Subcutaneous abdominal adipose tissue (tissue), 5 donors: Measurements from ENCODE around the gene ZNF410.
"Not testable (repeated sequence)": the region's sequence is repeated elsewhere in the genome, so short reads cannot be mapped to it uniquely, and the experiment has no call there.

Source experiments
- H3K27ac ChIP-seq: one replicate; pipeline ENCODE4 v1.7.0; 2013; ENCODE audit warnings: low read depth, mild to moderate bottlenecking, inconsistent platforms, low read length, moderate library complexity
- H3K27me3 ChIP-seq, 5 donors: one replicate each; pipeline ENCODE4 v1.7.0; 2013; ENCODE audit warnings: low read length in 5 of 5, inconsistent platforms in 1 of 5; ENCODE audit not compliant: control insufficient read depth in 5 of 5, insufficient read depth in 4 of 5
- H3K36me3 ChIP-seq, 5 donors: one replicate each; pipeline ENCODE4 v1.7.0; 2013; ENCODE audit warnings: low read length in 5 of 5; ENCODE audit not compliant: control insufficient read depth in 5 of 5, insufficient read depth in 5 of 5
- H3K4me1 ChIP-seq, 5 donors: one replicate each; pipeline ENCODE4 v1.7.0; 2013; ENCODE audit warnings: low read length in 5 of 5, mild to moderate bottlenecking in 3 of 5, moderate library complexity in 1 of 5; ENCODE audit not compliant: control insufficient read depth in 5 of 5, insufficient read depth in 5 of 5
- H3K4me3 ChIP-seq, 5 donors: one replicate each; pipeline ENCODE4 v1.7.0; 2013; ENCODE audit warnings: low read length in 5 of 5, low read depth in 1 of 5
- H3K9ac ChIP-seq, 5 donors: one replicate each; pipeline ENCODE4 v1.7.0; 2013; ENCODE audit warnings: low read length in 5 of 5, mild to moderate bottlenecking in 4 of 5, moderate library complexity in 3 of 5
- H3K9me3 ChIP-seq, 5 donors: one replicate each; pipeline ENCODE4 v1.7.0; 2013; ENCODE audit warnings: low read length in 5 of 5; ENCODE audit not compliant: control insufficient read depth in 5 of 5
- donor health status: healthy.
- donor health status: healthy.
- donor health status: healthy.
- donor health status: healthy.
- donor health status: healthy.

Gene ZNF410, protein sequence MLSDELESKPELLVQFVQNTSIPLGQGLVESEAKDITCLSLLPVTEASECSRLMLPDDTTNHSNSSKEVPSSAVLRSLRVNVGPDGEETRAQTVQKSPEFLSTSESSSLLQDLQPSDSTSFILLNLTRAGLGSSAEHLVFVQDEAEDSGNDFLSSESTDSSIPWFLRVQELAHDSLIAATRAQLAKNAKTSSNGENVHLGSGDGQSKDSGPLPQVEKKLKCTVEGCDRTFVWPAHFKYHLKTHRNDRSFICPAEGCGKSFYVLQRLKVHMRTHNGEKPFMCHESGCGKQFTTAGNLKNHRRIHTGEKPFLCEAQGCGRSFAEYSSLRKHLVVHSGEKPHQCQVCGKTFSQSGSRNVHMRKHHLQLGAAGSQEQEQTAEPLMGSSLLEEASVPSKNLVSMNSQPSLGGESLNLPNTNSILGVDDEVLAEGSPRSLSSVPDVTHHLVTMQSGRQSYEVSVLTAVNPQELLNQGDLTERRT

DNA sequence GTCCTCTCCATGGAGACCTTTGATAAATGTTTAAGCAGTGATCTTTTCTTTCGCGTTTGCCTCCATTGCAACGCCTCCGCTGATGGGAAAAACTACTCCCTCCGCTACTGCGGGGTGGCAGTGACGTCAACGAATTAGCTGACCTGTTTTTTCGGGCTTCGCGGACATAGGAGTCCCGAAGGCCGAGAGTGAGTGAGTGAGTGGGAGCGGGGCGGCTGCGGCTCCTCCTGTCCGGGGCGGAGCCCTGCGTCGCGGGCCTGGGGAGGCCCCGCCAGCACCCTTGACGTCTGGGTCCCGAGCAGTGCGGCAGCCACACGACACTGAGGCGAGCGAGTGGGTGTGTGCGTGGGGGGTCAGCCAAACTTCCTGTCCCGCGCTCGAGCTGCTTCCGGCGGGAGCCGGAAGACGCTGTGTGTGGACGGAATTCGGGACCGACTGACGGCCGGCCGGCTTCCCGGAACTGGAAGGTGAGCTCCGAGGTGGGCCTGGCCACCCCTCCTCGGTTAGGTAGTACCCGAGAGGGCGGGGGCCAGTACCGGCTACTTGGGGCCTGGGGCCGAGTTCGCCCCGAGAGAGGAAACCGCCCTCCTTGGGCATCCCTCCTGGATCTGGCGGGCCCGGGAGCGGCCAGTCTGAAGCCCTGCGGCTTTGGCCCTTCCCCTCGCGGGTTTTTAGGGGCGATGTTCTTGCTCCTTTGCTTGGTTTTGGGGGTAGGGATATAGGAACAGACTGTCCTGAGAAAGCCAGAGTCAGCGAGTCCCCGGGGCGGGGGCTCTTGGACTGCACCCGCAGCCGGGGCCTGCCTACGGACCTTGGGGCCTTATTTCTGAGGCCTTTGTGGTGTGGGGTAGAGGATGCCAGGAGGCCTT lies at the start of gene ZNF410:
TSS of gene ZNF410 (plus strand) at position 411 of the 869 bp plus-strand sequence. CDS start 5,317 bp downstream, outside the sequence.
- Histone ChIP-seq H3K4me1 (peaks cover 0 to 32% (median 21%) of the 10 kb centered on the region in 5 donors), H3K27me3 (no peaks in the 10 kb centered on the region), H3K27ac (peak within 1 kb of the TSS; percentile 95), H3K4me3 (peak within 1 kb of the TSS; percentile 87 to 97 (median 91)), H3K36me3 (peaks cover 0 to 1% (median 0%) of the 10 kb centered on the region in 5 donors), H3K9ac (peak within 1 kb of the TSS; percentile 97 to 100 (median 99)), H3K9me3 (no peaks in the 10 kb centered on the region)

DNA sequence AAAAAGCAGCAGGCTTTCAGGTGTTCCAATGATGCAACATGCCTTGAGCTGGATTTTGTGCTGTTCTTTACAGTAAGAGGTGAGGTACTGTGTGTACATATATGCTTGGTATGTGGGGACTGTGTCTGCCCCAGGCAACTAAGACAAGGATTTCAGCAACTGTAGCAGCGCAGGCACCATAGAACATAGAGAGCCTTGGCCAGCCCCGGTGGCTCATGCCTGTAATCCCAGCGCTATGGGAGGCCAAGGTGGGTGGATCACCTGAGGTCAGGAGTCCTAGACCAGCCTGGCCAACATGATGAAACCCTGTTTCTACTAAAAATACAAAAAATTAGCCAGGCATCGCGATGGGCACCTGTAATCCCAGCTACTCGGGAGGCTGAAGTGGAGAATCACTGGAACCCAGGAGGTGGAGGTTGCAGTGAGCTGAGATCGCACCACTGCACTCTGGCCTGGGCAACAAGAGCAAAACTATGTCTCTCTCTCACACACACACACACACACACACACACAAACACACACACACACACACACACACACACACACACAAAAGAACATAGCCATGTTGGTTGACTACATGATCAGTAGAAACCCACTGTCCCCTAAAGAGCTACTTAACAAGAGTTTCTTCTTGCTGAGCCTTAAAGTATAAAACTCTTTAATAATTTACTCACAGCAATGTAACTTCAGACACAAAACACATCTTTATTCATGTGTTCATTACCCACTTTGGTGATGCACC lies 48.2 kb upstream of the ZNF410 start:
- H3K27me3 ChIP-seq, H3K9ac ChIP-seq, H3K36me3 ChIP-seq: not testable (repeated sequence)

DNA sequence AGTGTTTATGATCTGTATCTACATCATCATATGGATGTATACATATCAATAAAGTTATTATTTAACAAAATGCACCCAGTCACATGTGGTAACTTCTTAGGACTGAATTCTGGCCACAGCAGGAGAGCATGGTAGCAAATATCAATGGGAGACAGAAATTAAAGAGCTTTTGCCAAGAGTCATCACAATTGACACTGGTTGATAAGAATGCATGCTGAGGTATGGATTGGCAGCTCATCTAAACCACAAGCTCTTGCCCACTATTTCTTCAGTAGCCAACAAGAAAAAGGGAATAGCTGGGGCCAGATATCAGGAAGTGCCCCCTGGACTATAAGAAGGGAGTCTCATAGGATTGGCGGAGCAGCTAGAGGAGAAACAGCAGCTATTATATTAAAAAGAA lies 44.5 kb upstream of the ZNF410 start:
- peaks cover 0 to 3% (median under 1%) of the 10 kb centered on the region in 5 donors for H3K4me1 ChIP-seq
- no peak overlapping the region for H3K9ac ChIP-seq
- H3K4me3 ChIP-seq: no peak overlapping the region
- H3K9me3 ChIP-seq: no peaks in the 10 kb centered on the region
- H3K36me3 ChIP-seq: no peaks in the 10 kb centered on the region
- H3K27ac ChIP-seq: no peak overlapping the region
- H3K27me3 ChIP-seq: no peaks in the 10 kb centered on the region

More for the DNA sequence above, 48.2 kb upstream of the ZNF410 start:
- peaks cover 0 to 21% (median 16%) of the 10 kb centered on the region in 5 donors for H3K4me1 ChIP-seq
- not testable (repeated sequence) for H3K27ac ChIP-seq, H3K4me3 ChIP-seq, H3K9me3 ChIP-seq

DNA sequence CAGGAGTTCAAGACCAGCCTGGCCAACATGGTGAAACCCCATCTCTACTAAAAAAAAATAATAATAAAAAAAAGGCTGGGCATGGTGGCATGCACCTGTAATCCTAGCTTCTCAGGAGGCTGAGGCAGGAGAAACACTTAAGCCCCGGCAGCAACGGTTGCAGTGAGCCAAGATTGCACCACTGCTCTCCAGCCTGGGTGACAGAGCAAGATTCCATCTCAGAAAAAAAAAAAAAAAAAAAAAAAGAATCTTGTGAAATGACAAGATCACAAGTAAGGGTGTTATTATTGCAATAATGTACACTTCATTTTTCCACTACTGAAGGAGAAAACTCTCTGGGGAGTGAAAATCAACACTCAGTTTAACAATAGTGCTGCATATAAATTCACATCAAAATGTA lies 43.8 kb upstream of the ZNF410 start:
- Histone ChIP-seq H3K27me3 (no peaks in the 10 kb centered on the region), H3K4me3 (no peak overlapping the region), H3K9ac (no peak overlapping the region), H3K27ac (no peak overlapping the region), H3K9me3 (no peaks in the 10 kb centered on the region), H3K36me3 (no peaks in the 10 kb centered on the region), H3K4me1 (no peaks in the 10 kb centered on the region)

DNA sequence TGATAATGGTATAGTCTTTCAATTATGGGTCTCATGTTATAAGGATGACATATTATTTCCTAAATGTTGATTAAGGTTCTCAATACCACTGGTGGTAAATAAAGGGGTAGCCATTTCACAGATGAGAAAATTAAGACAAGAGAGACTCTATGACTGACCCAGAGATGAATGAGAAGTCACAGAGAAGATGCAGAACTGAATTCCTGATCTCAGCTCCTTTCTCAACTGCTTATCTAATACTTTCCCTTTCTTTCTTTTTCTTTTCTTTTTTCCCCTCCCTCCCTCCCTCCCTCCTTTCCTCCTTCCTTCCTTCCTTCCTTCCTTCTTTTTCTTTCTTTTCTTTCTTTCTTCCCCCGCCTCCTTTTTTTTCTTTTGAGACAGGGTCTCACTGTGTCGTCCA lies 43.4 kb upstream of the ZNF410 start:
- no peaks in the 10 kb centered on the region for H3K9me3 ChIP-seq

DNA sequence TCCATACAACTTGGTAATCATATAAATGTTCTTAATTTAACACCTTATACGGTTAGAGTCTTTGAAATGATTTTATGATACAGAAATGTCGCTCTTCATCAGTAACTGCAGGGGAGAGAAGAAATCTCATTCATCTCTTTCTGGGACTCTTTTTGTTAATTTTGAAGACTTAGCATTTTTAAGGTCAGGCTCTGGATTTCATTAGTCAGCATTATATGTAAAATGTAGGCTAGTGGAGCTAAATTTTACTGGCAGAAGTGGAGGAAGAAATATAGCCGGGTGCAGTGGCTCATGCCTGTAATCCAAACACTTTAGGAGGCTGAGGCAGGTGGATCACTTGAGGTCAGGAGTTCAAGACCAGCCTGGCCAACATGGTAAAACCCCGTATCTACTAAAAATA lies 39.7 kb upstream of the ZNF410 start:
- Histone ChIP-seq H3K27ac (no peak overlapping the region), H3K4me3 (no peak overlapping the region), H3K9me3 (no peaks in the 10 kb centered on the region), H3K36me3 (no peaks in the 10 kb centered on the region), H3K4me1 (peaks cover 4 to 9% (median 8%) of the 10 kb centered on the region in 5 donors), H3K27me3 (no peaks in the 10 kb centered on the region), H3K9ac (no peak overlapping the region)

More for the DNA sequence above, 43.4 kb upstream of the ZNF410 start:
- H3K9ac ChIP-seq: no peak overlapping the region
- H3K4me3 ChIP-seq: no peak overlapping the region
- H3K27ac ChIP-seq: no peak overlapping the region
- H3K4me1 ChIP-seq: no peaks in the 10 kb centered on the region
- H3K36me3 ChIP-seq: no peaks in the 10 kb centered on the region
- no peaks in the 10 kb centered on the region for H3K27me3 ChIP-seq

DNA sequence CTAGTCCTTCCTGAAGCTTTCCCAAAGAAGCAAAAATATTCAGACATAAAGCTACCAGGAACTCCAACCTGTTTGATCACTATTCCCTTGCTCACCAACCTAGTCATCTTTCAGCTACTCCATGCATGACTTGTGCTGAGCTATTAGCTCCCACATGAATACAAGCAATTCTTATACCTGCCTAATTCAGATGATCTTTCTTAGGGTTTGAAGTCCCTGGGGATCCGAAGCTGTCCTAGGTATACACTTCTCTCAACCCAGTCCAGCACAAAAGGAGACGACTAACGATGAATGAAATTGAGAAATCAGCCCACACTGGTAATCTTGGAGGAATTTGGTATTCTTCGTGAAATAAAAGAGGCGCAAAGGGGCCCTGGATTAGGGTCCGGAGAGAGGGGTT lies 35.7 kb upstream of the ZNF410 start:
- no peaks in the 10 kb centered on the region for H3K9me3 ChIP-seq
- peak overlapping the region; percentile 75 to 98 (median 88) for H3K9ac ChIP-seq
- peak overlapping the region; percentile 67 to 84 (median 75) for H3K4me3 ChIP-seq
- no peaks in the 10 kb centered on the region for H3K27me3 ChIP-seq
- H3K4me1 ChIP-seq: peaks cover 4 to 18% (median 16%) of the 10 kb centered on the region in 5 donors
- H3K36me3 ChIP-seq: no peaks in the 10 kb centered on the region
- H3K27ac ChIP-seq: peak overlapping the region; percentile 96

DNA sequence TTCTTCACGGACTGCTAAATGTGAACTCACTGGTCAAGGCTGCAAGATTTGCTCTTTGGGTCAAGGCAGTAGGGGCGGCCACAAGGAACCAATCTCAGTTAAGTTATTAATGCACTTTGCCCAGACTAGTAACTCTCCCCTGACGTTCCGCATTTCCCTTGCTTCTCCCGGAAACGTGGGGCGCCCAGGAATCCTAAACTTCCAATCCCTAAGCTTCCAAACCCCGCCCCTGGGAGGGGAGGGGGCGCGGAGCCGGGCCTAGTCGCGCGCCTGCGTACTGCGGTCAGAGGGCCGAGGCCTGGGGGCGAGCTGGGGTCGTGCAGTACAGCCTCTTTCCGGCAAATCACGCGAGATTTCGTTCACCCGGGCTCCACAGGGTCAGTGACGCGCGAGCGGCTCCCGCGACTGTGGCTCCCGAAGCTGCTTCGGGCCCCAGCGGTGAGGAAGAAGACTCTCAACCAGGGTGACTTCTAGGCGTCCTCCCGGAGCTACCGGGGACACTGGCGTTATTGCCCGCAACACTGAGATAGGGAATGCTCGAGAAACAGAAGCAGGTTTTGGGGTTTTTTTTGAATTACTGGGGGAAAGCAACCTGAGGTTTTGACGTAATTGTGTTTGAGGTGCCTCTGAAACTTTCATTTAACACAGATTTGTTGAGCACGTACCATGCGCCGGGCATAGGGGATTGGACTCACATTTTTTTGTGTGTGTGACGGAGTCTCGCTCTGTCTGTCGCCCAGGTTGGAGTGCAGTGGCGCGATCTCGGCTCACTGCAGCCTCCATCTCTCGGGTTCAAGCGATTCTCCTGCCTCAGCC lies 34.9 kb upstream of the ZNF410 start, which contains the start of gene PTGR2:
TSS of gene PTGR2 (plus strand) at position 265 of the 816 bp plus-strand sequence. CDS start 7,032 bp downstream, outside the sequence.
- peak within 1 kb of the TSS; percentile 75 to 98 (median 88) for H3K9ac ChIP-seq
- H3K4me1 ChIP-seq: peaks cover 4 to 18% (median 16%) of the 10 kb centered on the region in 5 donors
- no peaks in the 10 kb centered on the region for H3K27me3 ChIP-seq
- H3K4me3 ChIP-seq: peak within 1 kb of the TSS; percentile 67 to 89 (median 75)
- no peaks in the 10 kb centered on the region for H3K9me3 ChIP-seq
- H3K27ac ChIP-seq: peak within 1 kb of the TSS; percentile 96
- no peaks in the 10 kb centered on the region for H3K36me3 ChIP-seq

DNA sequence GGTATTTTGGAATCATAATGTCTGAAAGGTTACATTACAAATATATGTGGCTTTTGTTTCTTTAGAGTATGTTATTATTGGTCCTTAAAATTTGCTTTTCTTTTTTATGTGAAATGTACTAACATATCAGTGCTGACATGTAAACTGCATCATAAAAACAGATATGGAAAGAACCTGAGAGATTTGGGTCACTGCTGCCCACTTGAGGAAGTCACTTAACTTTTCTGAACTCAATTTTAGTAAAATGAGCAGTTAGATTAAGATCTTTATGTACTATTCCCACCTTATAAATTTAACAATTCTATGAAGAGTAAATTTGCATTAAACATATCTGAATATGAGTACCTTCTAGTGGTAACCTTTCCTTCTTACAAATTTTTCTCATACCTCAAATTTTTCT lies 27.5 kb upstream of the ZNF410 start:
- no peak overlapping the region for H3K4me3 ChIP-seq
- no peak overlapping the region for H3K27ac ChIP-seq
- H3K27me3 ChIP-seq: no peaks in the 10 kb centered on the region
- H3K4me1 ChIP-seq: no peaks in the 10 kb centered on the region
- H3K36me3 ChIP-seq: peaks cover 0 to 20% (median 6%) of the 10 kb centered on the region in 5 donors
- H3K9me3 ChIP-seq: no peaks in the 10 kb centered on the region
- no peak overlapping the region for H3K9ac ChIP-seq
